ENCODE measurements around the gene TIMP2.

- TF ChIP-seq CTCF (IDR thresholded peaks at IDR 0.05) (no peak), POLR2A (IDR thresholded peaks at IDR 0.05) (no peak)
These were observed 6.2 kb downstream of the TIMP2 start for GRCh38 chr17:78918979-78919378.

All from breast epithelium (tissue), 3 donors.